Measurements from ENCODE around the gene GLIS1. TPM values are rescaled to one million over a fixed set of nuclear protein-coding genes. Genes with fewer than 3 reads are reported as not detected.

Gene GLIS1
- total and polyA plus RNA-seq, 7 donors: 0.03 to 0.40 (median 0.15) TPM

- Histone ChIP-seq H3K4me1 (no peaks in the 10 kb centered on the region), H3K9me3 (no peaks in the 10 kb centered on the region), H3K27me3 (ENCODE audit: insufficient read depth in 3 of 3, low read length in 2 of 3) (peaks cover 0 to 3% (median 2%) of the 10 kb centered on the region in 3 donors), H3K4me3 (no peak overlapping the region), H3K36me3 (ENCODE audit: insufficient read depth in 1 of 2, low read depth in 1 of 2) (no peaks in the 10 kb centered on the region), H3K27ac (no peak overlapping the region)
- ATAC-seq (no peak), DNase-seq (no peak)
- intact Hi-C loops (cut with DNase I): no loop called here
- WGBS, 3 donors: 86 to 97% (median 91%) methylated on average over 10 of the region's 10 CpGs
- TF ChIP-seq, protein P1, sequence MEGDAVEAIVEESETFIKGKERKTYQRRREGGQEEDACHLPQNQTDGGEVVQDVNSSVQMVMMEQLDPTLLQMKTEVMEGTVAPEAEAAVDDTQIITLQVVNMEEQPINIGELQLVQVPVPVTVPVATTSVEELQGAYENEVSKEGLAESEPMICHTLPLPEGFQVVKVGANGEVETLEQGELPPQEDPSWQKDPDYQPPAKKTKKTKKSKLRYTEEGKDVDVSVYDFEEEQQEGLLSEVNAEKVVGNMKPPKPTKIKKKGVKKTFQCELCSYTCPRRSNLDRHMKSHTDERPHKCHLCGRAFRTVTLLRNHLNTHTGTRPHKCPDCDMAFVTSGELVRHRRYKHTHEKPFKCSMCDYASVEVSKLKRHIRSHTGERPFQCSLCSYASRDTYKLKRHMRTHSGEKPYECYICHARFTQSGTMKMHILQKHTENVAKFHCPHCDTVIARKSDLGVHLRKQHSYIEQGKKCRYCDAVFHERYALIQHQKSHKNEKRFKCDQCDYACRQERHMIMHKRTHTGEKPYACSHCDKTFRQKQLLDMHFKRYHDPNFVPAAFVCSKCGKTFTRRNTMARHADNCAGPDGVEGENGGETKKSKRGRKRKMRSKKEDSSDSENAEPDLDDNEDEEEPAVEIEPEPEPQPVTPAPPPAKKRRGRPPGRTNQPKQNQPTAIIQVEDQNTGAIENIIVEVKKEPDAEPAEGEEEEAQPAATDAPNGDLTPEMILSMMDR (IDR thresholded peaks at IDR 0.05): no peak
These were observed 44.3 kb downstream of the GLIS1 start for GRCh38 chr1:53694718-53695091.

- ATAC-seq: no peak
- TF ChIP-seq, protein P1 (IDR thresholded peaks at IDR 0.05): no peak
- Histone ChIP-seq H3K27me3 (ENCODE audit: insufficient read depth in 3 of 3, low read length in 2 of 3) (peaks cover 0 to 3% (median 2%) of the 10 kb centered on the region in 3 donors), H3K9me3 (no peaks in the 10 kb centered on the region), H3K4me1 (no peaks in the 10 kb centered on the region), H3K4me3 (no peak overlapping the region), H3K36me3 (ENCODE audit: insufficient read depth in 1 of 2, low read depth in 1 of 2) (no peaks in the 10 kb centered on the region), H3K27ac (no peak overlapping the region)
- intact Hi-C loops (cut with DNase I): no loop called here
- DNase-seq: no peak
- 75 to 78% (median 76%) methylated on average over 17 to 22 of the region's 22 CpGs for WGBS, 3 donors
These were observed 44.9 kb downstream of the GLIS1 start for GRCh38 chr1:53693773-53694717.

DNA sequence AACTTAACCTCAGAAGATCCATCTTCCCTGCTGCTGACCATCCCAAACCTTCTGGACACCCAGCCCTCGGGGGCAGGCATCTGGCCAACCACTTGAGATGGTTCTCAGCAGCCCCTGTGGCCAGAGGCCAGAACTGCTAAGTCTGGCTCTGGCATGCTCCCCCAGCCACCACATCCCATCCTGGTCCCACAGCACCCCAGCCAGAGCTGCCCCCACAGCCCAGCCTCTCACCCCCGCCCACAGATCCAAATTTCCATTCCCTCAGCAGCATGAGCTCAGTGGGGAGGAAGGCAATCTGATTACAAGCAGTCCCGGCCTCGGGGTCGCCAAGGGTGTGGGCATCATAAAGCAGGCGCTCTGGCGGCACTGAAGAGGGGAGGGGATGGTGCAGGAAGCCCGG is 45.6 kb downstream of the GLIS1 start:
- no peaks in the 10 kb centered on the region for H3K4me1 ChIP-seq
- no peaks in the 10 kb centered on the region for H3K36me3 ChIP-seq (ENCODE audit: insufficient read depth in 1 of 2, low read depth in 1 of 2)
- peaks cover 0 to 5% (median 2%) of the 10 kb centered on the region in 3 donors for H3K27me3 ChIP-seq (ENCODE audit: insufficient read depth in 3 of 3, low read length in 2 of 3)
- no peak for ATAC-seq
- TF ChIP-seq, protein P1 (IDR thresholded peaks at IDR 0.05): no peak
- no peak overlapping the region for H3K27ac ChIP-seq
- no peak for DNase-seq
- 28 to 46% (median 42%) methylated on average over 7 to 8 of the region's 8 CpGs for WGBS, 3 donors
- no peak overlapping the region for H3K4me3 ChIP-seq
- intact Hi-C loops (cut with DNase I): no loop called here
- no peaks in the 10 kb centered on the region for H3K9me3 ChIP-seq

DNA sequence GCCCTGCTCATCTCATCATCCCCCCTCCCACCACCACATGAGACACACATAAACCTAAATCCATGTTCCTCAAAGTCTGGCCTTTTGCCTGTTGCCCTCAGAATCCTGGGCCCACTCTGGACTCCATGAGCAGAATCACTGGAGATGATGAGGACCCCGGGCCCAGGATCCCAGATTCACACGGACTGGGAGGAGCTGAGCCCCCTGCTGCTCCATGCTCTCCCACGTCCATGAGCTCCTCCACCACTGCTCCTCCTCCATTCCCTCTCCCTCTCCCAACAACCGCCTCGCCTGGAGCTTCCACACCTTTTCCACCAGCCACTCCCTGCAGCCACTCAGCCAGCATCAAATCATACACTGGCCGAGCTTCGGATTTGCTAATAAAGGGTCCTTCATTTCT is 47.6 kb downstream of the GLIS1 start:
- 77 to 87% (median 82%) methylated on average over 6 to 7 of the region's 7 CpGs for WGBS, 3 donors
- H3K4me1 ChIP-seq: no peaks in the 10 kb centered on the region
- intact Hi-C loops (cut with DNase I): no loop called here
- no peak overlapping the region for H3K4me3 ChIP-seq
- no peak overlapping the region for H3K27ac ChIP-seq
- DNase-seq: no peak
- no peaks in the 10 kb centered on the region for H3K36me3 ChIP-seq (ENCODE audit: insufficient read depth in 1 of 2, low read depth in 1 of 2)
- H3K9me3 ChIP-seq: no peaks in the 10 kb centered on the region
- peaks cover 0 to 24% (median 4%) of the 10 kb centered on the region in 3 donors for H3K27me3 ChIP-seq (ENCODE audit: insufficient read depth in 3 of 3, low read length in 2 of 3)
- TF ChIP-seq, protein P1 (IDR thresholded peaks at IDR 0.05): no peak
- ATAC-seq: no peak
